ENCODE results near the gene YJEFN3. TPM values are rescaled to one million over a fixed set of nuclear protein-coding genes. Genes with fewer than 3 reads are reported as not detected.
A peak's percentile ranks its signal among the peaks of the same experiment; 100 is the strongest.

The YJEFN3 gene
- total and polyA plus RNA-seq, 4 donors = 4.4 to 30.6 (median 15.1) TPM

- Histone ChIP-seq H3K36me3 (ENCODE audit: control insufficient read depth, insufficient read depth, low read length) (peaks cover 69% of the 10 kb centered on the region), H3K4me3 (ENCODE audit: low read depth, low read length) (no peak overlapping the region), H3K9me3 (ENCODE audit: control insufficient read depth, insufficient read depth, low read length) (no peaks in the 10 kb centered on the region), H3K4me1 (ENCODE audit: control insufficient read depth, insufficient read depth, low read length) (no peaks in the 10 kb centered on the region), H3K27ac (ENCODE audit: low read depth, low read length) (no peak overlapping the region), H3K27me3 (ENCODE audit: control insufficient read depth, insufficient read depth, low read length) (no peaks in the 10 kb centered on the region)
- DNase-seq (ENCODE audit: low read depth in 4 of 6, low spot score in 6 of 6) = no peak
- WGBS (ENCODE audit: insufficient coverage) = 84% methylated on average over 13 of the region's 17 CpGs
Observed at GRCh38 chr19:19562665-19563347, 34.1 kb downstream of the YJEFN3 start.

GRCh38 chr19:19563348-19563848 is 34.7 kb downstream of the YJEFN3 start:
- H3K36me3 ChIP-seq (ENCODE audit: control insufficient read depth, insufficient read depth, low read length) = peaks cover 63% of the 10 kb centered on the region
- no peak for DNase-seq (ENCODE audit: low read depth in 4 of 6, low spot score in 6 of 6)
- no peak overlapping the region for H3K4me3 ChIP-seq (ENCODE audit: low read depth, low read length)
- no peaks in the 10 kb centered on the region for H3K9me3 ChIP-seq (ENCODE audit: control insufficient read depth, insufficient read depth, low read length)
- H3K27me3 ChIP-seq (ENCODE audit: control insufficient read depth, insufficient read depth, low read length) = no peaks in the 10 kb centered on the region
- 91% methylated on average over 17 of the region's 17 CpGs for WGBS (ENCODE audit: insufficient coverage)
- no peaks in the 10 kb centered on the region for H3K4me1 ChIP-seq (ENCODE audit: control insufficient read depth, insufficient read depth, low read length)
- H3K27ac ChIP-seq (ENCODE audit: low read depth, low read length) = no peak overlapping the region

GRCh38 chr19:19566306-19566705 is 37.6 kb downstream of the YJEFN3 start:
- no peak overlapping the region for H3K27ac ChIP-seq (ENCODE audit: low read depth, low read length)
- H3K36me3 ChIP-seq (ENCODE audit: control insufficient read depth, insufficient read depth, low read length) = peaks cover 77% of the 10 kb centered on the region
- no peak for DNase-seq (ENCODE audit: low read depth in 4 of 6, low spot score in 6 of 6)
- no peaks in the 10 kb centered on the region for H3K4me1 ChIP-seq (ENCODE audit: control insufficient read depth, insufficient read depth, low read length)
- 83% methylated on average over 1 of the region's 7 CpGs for WGBS (ENCODE audit: insufficient coverage)
- H3K9me3 ChIP-seq (ENCODE audit: control insufficient read depth, insufficient read depth, low read length) = no peaks in the 10 kb centered on the region
- H3K27me3 ChIP-seq (ENCODE audit: control insufficient read depth, insufficient read depth, low read length) = no peaks in the 10 kb centered on the region
- H3K4me3 ChIP-seq (ENCODE audit: low read depth, low read length) = no peak overlapping the region

- Histone ChIP-seq H3K4me1 (ENCODE audit: control insufficient read depth, insufficient read depth, low read length) (no peaks in the 10 kb centered on the region), H3K4me3 (ENCODE audit: low read depth, low read length) (no peak overlapping the region), H3K27ac (ENCODE audit: low read depth, low read length) (no peak overlapping the region), H3K9me3 (ENCODE audit: control insufficient read depth, insufficient read depth, low read length) (no peaks in the 10 kb centered on the region), H3K36me3 (ENCODE audit: control insufficient read depth, insufficient read depth, low read length) (peaks cover 68% of the 10 kb centered on the region), H3K27me3 (ENCODE audit: control insufficient read depth, insufficient read depth, low read length) (no peaks in the 10 kb centered on the region)
- no peak for DNase-seq (ENCODE audit: low read depth in 4 of 6, low spot score in 6 of 6)
- WGBS (ENCODE audit: insufficient coverage) = 82% methylated on average over 3 of the region's 3 CpGs
Observed at GRCh38 chr19:19567391-19567790, 38.7 kb downstream of the YJEFN3 start.

- WGBS (ENCODE audit: insufficient coverage) = 96% methylated on average over 8 of the region's 25 CpGs
- DNase-seq (ENCODE audit: low read depth in 4 of 6, low spot score in 6 of 6) = no peak
- Histone ChIP-seq H3K4me1 (ENCODE audit: control insufficient read depth, insufficient read depth, low read length) (no peaks in the 10 kb centered on the region), H3K4me3 (ENCODE audit: low read depth, low read length) (no peak overlapping the region), H3K9me3 (ENCODE audit: control insufficient read depth, insufficient read depth, low read length) (no peaks in the 10 kb centered on the region), H3K27ac (ENCODE audit: low read depth, low read length) (no peak overlapping the region), H3K27me3 (ENCODE audit: control insufficient read depth, insufficient read depth, low read length) (no peaks in the 10 kb centered on the region), H3K36me3 (ENCODE audit: control insufficient read depth, insufficient read depth, low read length) (peaks cover 55% of the 10 kb centered on the region)
Observed at GRCh38 chr19:19568802-19569756, 40.4 kb downstream of the YJEFN3 start.

- H3K4me3 ChIP-seq (ENCODE audit: low read depth, low read length) = no peak overlapping the region
- no peaks in the 10 kb centered on the region for H3K27me3 ChIP-seq (ENCODE audit: control insufficient read depth, insufficient read depth, low read length)
- H3K27ac ChIP-seq (ENCODE audit: low read depth, low read length) = no peak overlapping the region
- DNase-seq (ENCODE audit: low read depth in 4 of 6, low spot score in 6 of 6) = no peak
- H3K4me1 ChIP-seq (ENCODE audit: control insufficient read depth, insufficient read depth, low read length) = no peaks in the 10 kb centered on the region
- H3K9me3 ChIP-seq (ENCODE audit: control insufficient read depth, insufficient read depth, low read length) = no peaks in the 10 kb centered on the region
- WGBS (ENCODE audit: insufficient coverage) = 66% methylated on average over 4 of the region's 10 CpGs
- peaks cover 43% of the 10 kb centered on the region for H3K36me3 ChIP-seq (ENCODE audit: control insufficient read depth, insufficient read depth, low read length)
Observed at GRCh38 chr19:19570571-19570970, 41.9 kb downstream of the YJEFN3 start.

GRCh38 chr19:19571071-19571786 is 42.5 kb downstream of the YJEFN3 start:
- no peak overlapping the region for H3K27ac ChIP-seq (ENCODE audit: low read depth, low read length)
- H3K4me1 ChIP-seq (ENCODE audit: control insufficient read depth, insufficient read depth, low read length) = no peaks in the 10 kb centered on the region
- no peaks in the 10 kb centered on the region for H3K27me3 ChIP-seq (ENCODE audit: control insufficient read depth, insufficient read depth, low read length)
- H3K4me3 ChIP-seq (ENCODE audit: low read depth, low read length) = no peak overlapping the region
- H3K36me3 ChIP-seq (ENCODE audit: control insufficient read depth, insufficient read depth, low read length) = peaks cover 39% of the 10 kb centered on the region
- no peak for DNase-seq (ENCODE audit: low read depth in 4 of 6, low spot score in 6 of 6)
- WGBS (ENCODE audit: insufficient coverage) = 89% methylated on average over 10 of the region's 11 CpGs
- H3K9me3 ChIP-seq (ENCODE audit: control insufficient read depth, insufficient read depth, low read length) = no peaks in the 10 kb centered on the region

- no peaks in the 10 kb centered on the region for H3K27me3 ChIP-seq (ENCODE audit: control insufficient read depth, insufficient read depth, low read length)
- H3K36me3 ChIP-seq (ENCODE audit: control insufficient read depth, insufficient read depth, low read length) = peaks cover 12% of the 10 kb centered on the region
- WGBS (ENCODE audit: insufficient coverage) = 70% methylated on average over 6 of the region's 6 CpGs
- H3K4me3 ChIP-seq (ENCODE audit: low read depth, low read length) = no peak overlapping the region
- H3K27ac ChIP-seq (ENCODE audit: low read depth, low read length) = no peak overlapping the region
- H3K9me3 ChIP-seq (ENCODE audit: control insufficient read depth, insufficient read depth, low read length) = no peaks in the 10 kb centered on the region
- no peak for DNase-seq (ENCODE audit: low read depth in 4 of 6, low spot score in 6 of 6)
- H3K4me1 ChIP-seq (ENCODE audit: control insufficient read depth, insufficient read depth, low read length) = peaks cover 4% of the 10 kb centered on the region
Observed at GRCh38 chr19:19575411-19575810, 46.7 kb downstream of the YJEFN3 start.

- DNase-seq (ENCODE audit: low read depth in 4 of 6, low spot score in 6 of 6) = peak in 2 of 6 donors; percentile 80 to 86
- H3K27ac ChIP-seq (ENCODE audit: low read depth, low read length) = no peak overlapping the region
- no peak overlapping the region for H3K4me3 ChIP-seq (ENCODE audit: low read depth, low read length)
- WGBS (ENCODE audit: insufficient coverage) = 40% methylated on average over 5 of the region's 6 CpGs
- no peaks in the 10 kb centered on the region for H3K9me3 ChIP-seq (ENCODE audit: control insufficient read depth, insufficient read depth, low read length)
- H3K27me3 ChIP-seq (ENCODE audit: control insufficient read depth, insufficient read depth, low read length) = no peaks in the 10 kb centered on the region
- H3K36me3 ChIP-seq (ENCODE audit: control insufficient read depth, insufficient read depth, low read length) = peaks cover 19% of the 10 kb centered on the region
- peaks cover 13% of the 10 kb centered on the region for H3K4me1 ChIP-seq (ENCODE audit: control insufficient read depth, insufficient read depth, low read length)
Observed at GRCh38 chr19:19578252-19578651, 49.5 kb downstream of the YJEFN3 start.

Measured in spinal cord (tissue), 10 donors.